GM19240 (cell line): ENCODE results near the gene BTBD9.
A peak's percentile ranks its signal among the peaks of the same experiment; 100 is the strongest.
"Not testable (repeated sequence)": the region's sequence is repeated elsewhere in the genome, so short reads cannot be mapped to it uniquely, and the experiment has no call there.

Experiments used
- DNase-seq: peaks from one replicate; pipeline ENCODE4 v3.0.0; 2011; ENCODE audit warnings: low spot score; ENCODE audit not compliant: insufficient read length

BTBD9 gene

DNA sequence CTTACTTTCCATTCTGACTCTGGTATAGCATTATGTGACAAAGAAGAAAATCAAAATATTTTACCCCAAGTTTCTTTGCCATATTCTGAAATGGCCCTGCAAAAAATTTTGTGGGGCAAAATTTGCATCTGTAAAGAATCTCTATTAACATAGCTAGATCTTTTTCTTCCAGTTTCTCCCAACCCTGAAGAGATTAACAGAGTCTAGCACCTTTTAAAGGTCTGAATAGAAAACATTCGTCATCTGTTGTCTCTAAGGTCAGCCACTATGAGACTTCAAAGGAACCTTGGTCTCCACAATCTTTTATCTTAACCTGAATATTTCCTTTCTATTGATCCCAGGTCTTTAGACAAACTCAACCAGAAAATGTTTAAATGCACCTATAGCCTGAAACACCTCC lies 205.7 kb downstream of the BTBD9 start:
- no peak for DNase-seq

DNA sequence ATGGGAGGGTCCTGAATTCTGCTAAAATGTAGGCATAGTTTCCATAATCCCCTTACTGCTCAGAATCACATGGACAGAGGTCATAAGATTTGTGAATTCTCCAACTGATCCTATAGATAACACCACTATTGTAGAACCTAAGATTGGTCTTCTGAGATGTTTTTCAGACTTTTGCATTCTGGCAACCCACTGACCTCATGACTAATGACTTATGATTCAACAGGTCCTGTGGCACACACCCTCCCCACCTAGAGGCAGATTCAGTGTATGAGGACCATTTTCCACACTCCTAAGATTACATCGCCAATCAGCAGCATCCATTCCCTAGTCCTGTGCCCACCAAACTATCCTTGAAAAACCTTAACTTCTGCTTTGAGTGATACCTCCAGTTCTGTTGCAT lies 207.2 kb downstream of the BTBD9 start:
- no peak for DNase-seq

- no peak for DNase-seq
Observed at GRCh38 chr6:38432079-38432478, 207.7 kb downstream of the BTBD9 start.

DNA sequence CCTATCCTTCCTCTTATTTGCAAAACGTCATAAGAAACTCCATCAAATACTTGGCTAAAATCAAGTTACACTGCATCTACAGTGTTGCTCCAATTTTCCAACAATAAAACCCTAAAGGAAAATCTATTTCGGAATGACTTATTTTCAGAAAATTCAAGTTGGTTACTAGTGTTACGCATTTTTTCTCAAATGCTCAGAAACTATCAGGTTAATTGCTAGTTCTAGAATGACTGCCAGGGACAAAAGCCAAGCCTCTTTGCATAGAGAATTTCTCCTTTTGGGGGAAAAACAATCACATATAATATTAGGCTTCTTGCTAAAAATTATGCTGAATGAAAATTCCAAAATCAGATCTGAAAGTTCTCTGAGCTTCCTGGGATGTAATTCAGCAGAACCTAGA lies 210.2 kb downstream of the BTBD9 start:
- no peak for DNase-seq

GRCh38 chr6:38427492-38428210 lies 212.1 kb downstream of the BTBD9 start:
- DNase-seq = peak; percentile 16

DNA sequence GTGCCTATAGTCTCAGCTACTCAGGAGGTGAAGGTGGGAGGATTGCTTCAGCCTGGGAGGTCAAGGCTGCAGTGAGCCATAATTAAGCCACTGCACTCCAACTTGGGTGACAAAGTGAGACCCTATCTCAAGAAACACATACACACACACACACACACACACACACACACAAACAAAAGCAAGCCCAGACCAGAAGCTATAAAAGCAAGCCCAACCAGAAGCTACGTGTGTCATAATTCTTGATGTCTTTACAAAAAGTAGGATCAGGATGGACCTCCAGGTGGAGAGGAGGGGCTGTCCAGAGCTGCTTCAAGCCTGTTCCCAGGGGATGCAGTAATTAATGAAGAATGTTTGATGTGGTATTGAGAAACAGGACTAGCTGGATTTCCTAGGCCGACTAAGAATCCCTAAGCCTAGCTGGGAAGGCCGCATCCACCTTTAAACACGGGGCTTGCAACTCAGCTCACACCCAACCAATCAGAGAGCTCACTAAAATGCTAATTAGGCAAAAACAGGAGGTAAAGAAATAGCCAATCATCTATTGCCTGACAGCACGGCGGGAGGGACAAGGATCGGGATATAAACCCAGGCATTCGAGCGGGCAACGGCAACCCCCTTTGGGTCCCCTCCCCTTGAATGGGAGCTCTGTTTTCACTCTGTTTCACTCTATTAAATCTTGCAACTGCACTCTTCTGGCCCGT lies 213.8 kb downstream of the BTBD9 start:
- not testable (repeated sequence) for DNase-seq

GRCh38 chr6:38423746-38424145 lies 216.0 kb downstream of the BTBD9 start:
- no peak for DNase-seq

GRCh38 chr6:38420207-38420606 lies 219.5 kb downstream of the BTBD9 start:
- no peak for DNase-seq

GRCh38 chr6:38417521-38417920 lies 222.2 kb downstream of the BTBD9 start:
- no peak for DNase-seq

DNA sequence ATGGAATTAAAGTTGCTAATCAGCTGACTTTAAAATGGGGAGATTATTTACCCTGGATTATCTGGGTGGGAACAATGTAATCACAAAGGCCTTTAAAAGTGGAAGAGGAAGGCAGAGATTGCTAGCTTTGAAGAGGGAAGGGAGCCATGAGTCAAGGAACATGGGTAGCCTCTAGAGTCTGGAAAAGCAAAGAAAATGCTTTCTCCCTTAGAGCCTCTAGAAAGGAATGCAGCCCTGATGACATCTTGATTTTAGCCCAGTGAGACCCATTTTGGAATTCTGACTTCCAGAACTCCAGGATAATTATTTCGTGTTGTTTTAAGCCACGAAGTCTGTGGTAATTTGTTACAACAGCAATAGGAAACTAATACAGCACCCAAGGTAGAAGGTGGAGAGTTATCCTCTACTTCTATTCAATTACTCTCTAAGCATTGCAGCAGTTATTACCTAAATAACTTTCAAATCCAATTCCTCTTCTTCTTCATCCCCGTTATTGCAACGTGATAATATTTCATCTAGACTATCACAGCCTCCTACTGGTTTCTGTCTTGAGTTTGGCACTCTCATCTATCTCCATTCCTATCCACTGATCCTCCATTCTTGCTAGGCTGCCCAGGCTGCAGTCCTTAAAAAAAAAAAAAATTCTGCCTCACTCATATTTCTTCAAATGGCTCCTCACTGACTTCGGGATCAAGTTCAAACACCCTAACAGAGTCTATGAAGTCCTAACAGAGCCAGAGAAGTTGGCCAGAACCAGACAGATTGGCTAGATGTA lies 224.3 kb downstream of the BTBD9 start:
- DNase-seq = no peak

- no peak for DNase-seq
Observed at GRCh38 chr6:38413102-38413800, 226.5 kb downstream of the BTBD9 start.

- no peak for DNase-seq
Observed at GRCh38 chr6:38407192-38407591, 232.5 kb downstream of the BTBD9 start.

- DNase-seq = no peak
Observed at GRCh38 chr6:38406096-38406495, 233.6 kb downstream of the BTBD9 start.

DNA sequence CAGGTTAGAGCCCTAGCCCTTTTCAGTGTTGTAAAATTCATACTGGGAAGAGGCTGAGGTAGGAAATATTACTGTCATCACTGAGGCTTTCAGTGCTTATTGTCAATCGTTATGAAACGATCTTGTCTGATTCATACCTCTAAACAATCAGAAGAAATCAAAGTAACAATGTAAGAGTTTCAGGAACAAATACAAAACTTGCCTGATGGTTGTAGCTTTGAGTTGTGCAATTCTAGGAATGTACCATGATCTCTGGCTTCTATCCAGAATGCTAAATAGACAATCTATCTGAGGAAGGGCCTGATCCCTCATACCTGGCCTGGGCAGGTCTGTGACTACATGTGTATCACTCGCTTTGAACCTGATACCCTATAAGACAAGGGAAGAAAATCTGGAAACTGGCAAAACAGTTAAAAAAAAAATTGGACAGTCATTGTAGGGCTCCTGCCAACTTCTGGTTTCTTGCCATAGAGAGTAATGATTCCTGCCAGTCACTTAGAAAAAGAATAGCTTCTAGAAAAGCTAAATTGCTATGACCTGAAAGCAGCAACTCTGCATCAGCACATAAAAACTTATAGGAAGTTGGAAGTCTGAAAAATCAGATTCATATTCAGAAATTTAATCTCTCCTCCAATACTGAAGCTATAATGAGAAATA lies 234.7 kb downstream of the BTBD9 start:
- no peak for DNase-seq

DNA sequence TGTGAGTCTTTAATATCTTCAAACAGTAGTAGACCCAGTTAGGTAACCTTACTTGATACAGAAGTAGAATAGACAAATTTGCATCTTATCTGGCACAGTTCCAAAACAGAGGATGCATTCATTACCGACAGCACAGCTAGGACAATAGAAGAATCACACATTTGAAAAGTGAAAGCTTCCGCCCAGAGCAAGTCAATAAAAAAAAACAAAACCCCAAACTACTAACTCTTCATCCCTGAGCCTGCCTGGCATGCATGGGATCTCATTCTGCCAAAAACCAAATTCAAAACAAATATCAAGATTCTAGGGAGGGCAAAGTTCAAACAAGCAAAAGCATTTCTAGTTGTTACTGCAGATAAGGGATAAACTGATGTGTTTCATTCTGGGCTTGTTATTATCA lies 235.4 kb downstream of the BTBD9 start:
- DNase-seq = no peak

GRCh38 chr6:38403548-38403947 lies 236.2 kb downstream of the BTBD9 start:
- no peak for DNase-seq

DNA sequence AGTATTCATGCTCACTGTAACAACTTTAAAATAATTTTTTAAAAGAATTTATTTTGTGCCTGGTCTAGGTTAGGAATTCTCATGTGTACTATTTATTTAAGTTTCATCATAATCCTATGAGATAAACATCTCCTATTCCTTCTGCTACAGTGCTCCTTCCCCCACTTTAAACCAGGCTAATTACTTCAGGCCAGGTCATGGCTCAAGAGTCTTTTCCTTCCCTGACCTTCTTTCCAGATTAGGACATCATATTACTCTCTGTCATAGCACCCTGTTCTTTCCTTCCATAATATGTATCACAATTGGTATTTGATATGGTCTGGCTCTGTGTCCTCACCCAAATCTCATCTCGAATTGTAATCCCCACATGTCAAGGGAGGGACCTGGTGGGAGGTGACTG lies 239.0 kb downstream of the BTBD9 start:
- no peak for DNase-seq

DNA sequence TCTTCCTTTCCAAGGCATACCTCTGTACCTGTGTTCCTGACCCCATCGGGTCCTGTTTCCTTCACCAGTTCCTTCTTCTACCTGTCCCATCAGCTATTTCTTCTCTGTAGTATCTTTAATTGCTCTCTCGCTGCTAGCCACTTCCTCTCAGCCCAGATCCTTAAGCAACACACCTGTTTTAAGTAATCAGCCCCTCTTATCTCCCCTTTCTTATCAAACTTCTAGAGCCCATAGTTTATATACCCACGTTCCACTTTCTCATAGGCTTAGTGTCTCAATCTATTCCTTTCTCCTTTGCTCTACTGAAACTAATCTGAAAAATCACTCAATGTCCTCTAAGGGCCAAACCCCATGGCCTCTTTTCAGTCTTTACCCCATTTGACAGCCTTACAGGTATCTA lies 239.6 kb downstream of the BTBD9 start:
- no peak for DNase-seq

GRCh38 chr6:38396209-38396608 lies 243.5 kb downstream of the BTBD9 start:
- no peak for DNase-seq

GRCh38 chr6:38393986-38394385 lies 245.7 kb downstream of the BTBD9 start:
- DNase-seq = no peak
